CD4-positive, alpha-beta T cell (primary cell): ENCODE results near the gene ATPAF1. TPM values are rescaled to one million over a fixed set of nuclear protein-coding genes. Genes with fewer than 3 reads are reported as not detected.

Source experiments
- ATAC-seq: fragments of 200-7000 bp; cut with Tn5 transposase; one replicate; pipeline ENCODE4 v1.10.0; 2022; ENCODE audit warnings: mild to moderate bottlenecking; ENCODE audit not compliant: poor library complexity
- CTCF ChIA-PET: fragments of 350-600 bp; sonication (Branson Sonifier 250); formaldehyde crosslinking; loops from one replicate; lab custom pipeline; 2021; ENCODE audit warnings: antibody characterized with exemption, inconsistent platforms; lab: Charles Lee
- POLR2A ChIA-PET: fragments of 350-600 bp; sonication (Branson Sonifier 250); formaldehyde crosslinking; loops from one replicate; lab custom pipeline; 2021; ENCODE audit warnings: antibody characterized with exemption, inconsistent platforms; lab: Charles Lee
- DNase-seq, 14 experiments: peaks; one replicate each; pipeline ENCODE4 v3.0.0-alpha.2; 2013 to 2020; ENCODE audit warnings: mixed read lengths in 2 of 14
- H3K27ac ChIP-seq, 2 donors: one replicate each; pipeline versions ENCODE4 v1.5.1 to v1.7.0; 2013; ENCODE audit warnings: low read length in 2 of 2, low read depth in 1 of 2, mild to moderate bottlenecking in 1 of 2
- H3K27me3 ChIP-seq, 2 experiments: 1 replicate in 1 of 2; 2 replicates in 1 of 2; pipeline versions ENCODE4 v1.6.1 to v1.7.0; 2013; ENCODE audit warnings: low read length in 2 of 2, control low read depth in 1 of 2, mild to moderate bottlenecking in 1 of 2, moderate library complexity in 1 of 2; ENCODE audit not compliant: insufficient read depth in 2 of 2, control insufficient read depth in 1 of 2
- H3K36me3 ChIP-seq: one replicate; pipeline ENCODE4 v1.6.1; 2013; ENCODE audit warnings: low read length, control low read depth; ENCODE audit not compliant: insufficient read depth
- H3K4me1 ChIP-seq: one replicate; pipeline ENCODE4 v1.6.1; 2013; ENCODE audit warnings: low read length, control low read depth; ENCODE audit not compliant: insufficient read depth
- H3K4me3 ChIP-seq: one replicate; pipeline ENCODE4 v1.5.1; 2013; ENCODE audit warnings: mild to moderate bottlenecking, low read length, moderate library complexity
- H3K9me3 ChIP-seq, 2 experiments: 1 replicate in 1 of 2; 2 replicates in 1 of 2; pipeline versions ENCODE4 v1.6.1 to v1.7.0; 2013; ENCODE audit warnings: low read length in 2 of 2, mild to moderate bottlenecking in 2 of 2, control low read depth in 1 of 2, moderate library complexity in 1 of 2; ENCODE audit not compliant: control insufficient read depth in 1 of 2, insufficient read depth in 1 of 2
- H3K27ac Mint-ChIP-seq: one replicate; pipeline ENCODE4 v1.8.0; 2020; ENCODE audit warnings: mixed read lengths
- H3K27me3 Mint-ChIP-seq: one replicate; pipeline ENCODE4 v1.8.0; 2021; ENCODE audit warnings: mixed read lengths
- H3K36me3 Mint-ChIP-seq: one replicate; pipeline ENCODE4 v1.8.0; 2021; ENCODE audit warnings: low read depth, mixed read lengths
- H3K4me1 Mint-ChIP-seq: one replicate; pipeline ENCODE4 v1.8.0; 2021; ENCODE audit warnings: low read depth, mixed read lengths
- H3K4me3 Mint-ChIP-seq: one replicate; pipeline ENCODE4 v1.8.0; 2020; ENCODE audit warnings: mild to moderate bottlenecking, mixed read lengths
- H3K9me3 Mint-ChIP-seq: one replicate; pipeline ENCODE4 v1.8.0; 2020; ENCODE audit warnings: mixed read lengths
- intact Hi-C, 2 experiments: fragments of 100-400 bp; cut with DNase I in 1 of 2; cut with micrococcal nuclease in 1 of 2; formaldehyde crosslinking; loops; one replicate each; pipeline versions ENCODE4 v1.15.1 to v1.9.0; 2023 to 2025; cut with DNase I, micrococcal nuclease
- total RNA-seq, 174 experiments: library from RNA in 2 of 174; stranded (reverse) in 2 of 174; gene quantifications; one replicate each; pipeline ENCODE4 v1.2.3 and lab custom pipeline; 2021 to 2026
- TF ChIP-seq, protein P1 (sequence below): fragments of 200-600 bp; IDR thresholded peaks from one replicate; pipeline ENCODE4 v1.8.0; 2022; ENCODE audit warnings: antibody characterized with exemption, mild to moderate bottlenecking

Gene ATPAF1
- total RNA-seq, 2 experiments from 2014 or later = 10.1 to 12.4 TPM

DNA sequence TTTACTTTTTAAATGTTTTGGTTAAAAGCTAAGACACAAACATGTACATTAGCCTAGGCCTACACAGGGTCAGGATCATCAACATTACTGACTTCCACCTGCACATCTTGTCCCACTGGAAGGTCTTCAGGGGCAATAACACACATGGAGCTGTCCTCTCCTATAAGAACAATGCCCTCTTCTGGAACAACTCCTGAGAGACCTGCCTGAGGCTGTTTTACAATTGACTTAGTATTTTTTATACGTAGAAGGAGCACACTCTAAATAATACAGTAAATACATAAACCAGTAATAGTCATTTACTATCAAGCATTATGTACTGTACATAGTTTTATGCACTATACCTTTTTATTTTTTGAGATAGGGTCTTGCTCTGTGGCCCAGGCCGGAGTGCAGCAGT lies 37.4 kb downstream of the ATPAF1 start:
- ChIA-PET POLR2A (interaction anchor here (0.5 to 0.8 kb wide), 2 partner anchors 27 to 57 kb away, joined by 3 read pairs; partner anchors contain the start of gene MKNK1), CTCF (interaction anchor here (0.7 kb wide), 1 partner anchor 46 kb away, joined by 3 read pairs; no protein-coding TSS in a partner anchor)
- no peaks in the 10 kb centered on the region for H3K9me3 ChIP-seq
- H3K36me3 Mint-ChIP-seq = peaks cover 53% of the 10 kb centered on the region
- H3K27ac ChIP-seq = no peak overlapping the region
- no peaks in the 10 kb centered on the region for H3K9me3 Mint-ChIP-seq
- H3K36me3 ChIP-seq = peaks cover 43% of the 10 kb centered on the region
- no peak overlapping the region for H3K27ac Mint-ChIP-seq
- no peak overlapping the region for H3K4me3 ChIP-seq
- no peak overlapping the region for H3K4me3 Mint-ChIP-seq
- TF ChIP-seq, protein P1, sequence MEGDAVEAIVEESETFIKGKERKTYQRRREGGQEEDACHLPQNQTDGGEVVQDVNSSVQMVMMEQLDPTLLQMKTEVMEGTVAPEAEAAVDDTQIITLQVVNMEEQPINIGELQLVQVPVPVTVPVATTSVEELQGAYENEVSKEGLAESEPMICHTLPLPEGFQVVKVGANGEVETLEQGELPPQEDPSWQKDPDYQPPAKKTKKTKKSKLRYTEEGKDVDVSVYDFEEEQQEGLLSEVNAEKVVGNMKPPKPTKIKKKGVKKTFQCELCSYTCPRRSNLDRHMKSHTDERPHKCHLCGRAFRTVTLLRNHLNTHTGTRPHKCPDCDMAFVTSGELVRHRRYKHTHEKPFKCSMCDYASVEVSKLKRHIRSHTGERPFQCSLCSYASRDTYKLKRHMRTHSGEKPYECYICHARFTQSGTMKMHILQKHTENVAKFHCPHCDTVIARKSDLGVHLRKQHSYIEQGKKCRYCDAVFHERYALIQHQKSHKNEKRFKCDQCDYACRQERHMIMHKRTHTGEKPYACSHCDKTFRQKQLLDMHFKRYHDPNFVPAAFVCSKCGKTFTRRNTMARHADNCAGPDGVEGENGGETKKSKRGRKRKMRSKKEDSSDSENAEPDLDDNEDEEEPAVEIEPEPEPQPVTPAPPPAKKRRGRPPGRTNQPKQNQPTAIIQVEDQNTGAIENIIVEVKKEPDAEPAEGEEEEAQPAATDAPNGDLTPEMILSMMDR = no peak
- DNase-seq (no peak), ATAC-seq (no peak)
- H3K27me3 Mint-ChIP-seq = no peaks in the 10 kb centered on the region
- no peaks in the 10 kb centered on the region for H3K27me3 ChIP-seq
- no peaks in the 10 kb centered on the region for H3K4me1 ChIP-seq
- no peaks in the 10 kb centered on the region for H3K4me1 Mint-ChIP-seq
- intact Hi-C loops = no loop called here

DNA sequence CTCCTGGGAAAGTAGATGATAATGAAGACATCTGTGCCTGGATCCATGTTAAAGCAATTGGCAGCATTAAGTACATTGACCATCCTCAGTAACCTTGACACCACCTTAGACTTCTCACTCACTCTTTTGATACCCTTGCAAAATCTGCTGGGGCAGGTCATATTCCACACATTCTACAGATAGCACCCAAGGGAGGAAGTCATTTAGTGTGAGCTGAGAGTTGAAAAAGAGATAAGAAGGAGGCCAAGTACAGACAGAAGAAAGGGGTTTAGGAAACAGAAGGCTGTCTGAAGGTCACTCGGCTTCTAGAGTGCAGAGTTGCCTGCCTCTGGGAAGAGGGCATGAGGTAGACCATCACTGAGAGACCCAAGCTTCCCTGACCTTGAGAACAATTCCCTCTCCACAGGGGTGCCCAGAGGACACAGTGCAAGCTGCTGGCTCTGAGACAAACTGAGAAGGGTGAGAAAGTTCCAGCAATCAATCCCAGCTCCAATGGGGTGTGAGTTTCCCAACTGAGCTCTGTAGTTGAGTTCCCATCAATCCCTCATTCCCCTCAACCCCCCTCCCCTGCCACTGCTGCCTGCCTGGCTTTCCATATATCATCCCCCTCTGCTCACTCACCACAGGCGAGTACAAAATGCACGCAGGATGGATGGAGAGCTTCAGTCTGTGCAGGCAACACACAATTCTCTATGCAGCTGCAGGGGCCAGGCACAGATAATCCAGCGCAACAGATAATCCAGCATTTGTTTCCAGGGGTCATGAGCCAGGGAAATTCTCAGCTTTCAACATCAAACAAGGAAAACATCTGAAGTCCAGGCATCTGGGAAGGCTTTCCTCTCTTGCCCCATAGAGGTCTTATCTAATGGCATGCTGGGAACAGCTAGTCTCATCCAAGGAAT lies 44.2 kb downstream of the ATPAF1 start:
- Histone ChIP-seq H3K9me3 (no peaks in the 10 kb centered on the region), H3K4me1 (no peaks in the 10 kb centered on the region), H3K36me3 (no peaks in the 10 kb centered on the region), H3K27ac (no peak overlapping the region), H3K4me3 (no peak overlapping the region), H3K27me3 (no peaks in the 10 kb centered on the region)
- Mint-ChIP-seq H3K4me3 (no peak overlapping the region), H3K9me3 (no peaks in the 10 kb centered on the region), H3K27me3 (no peaks in the 10 kb centered on the region), H3K4me1 (no peaks in the 10 kb centered on the region), H3K27ac (no peak overlapping the region), H3K36me3 (no peaks in the 10 kb centered on the region)
- ATAC-seq (no peak), DNase-seq (no peak)
- intact Hi-C loops = no loop called here
- TF ChIP-seq, protein P1 = no peak
- POLR2A ChIA-PET = interaction anchor here (1.0 kb wide), 1 partner anchor 20 kb away, joined by 3 read pairs; the partner anchor contains the start of gene MKNK1
- CTCF ChIA-PET = no interaction called here

- no peak for ATAC-seq
- CTCF ChIA-PET = no interaction called here
- H3K4me3 Mint-ChIP-seq = no peak overlapping the region
These were observed 45.8 kb downstream of the ATPAF1 start for GRCh38 chr1:46622344-46622743.

More at GRCh38 chr1:46622344-46622743, 45.8 kb downstream of the ATPAF1 start:
- Mint-ChIP-seq H3K4me1 (peaks cover 6% of the 10 kb centered on the region), H3K27ac (no peak overlapping the region), H3K9me3 (no peaks in the 10 kb centered on the region), H3K36me3 (no peaks in the 10 kb centered on the region), H3K27me3 (no peaks in the 10 kb centered on the region)
- no peak overlapping the region for H3K4me3 ChIP-seq
- no peak for DNase-seq
- H3K4me1 ChIP-seq = peaks cover 3% of the 10 kb centered on the region
- no peaks in the 10 kb centered on the region for H3K36me3 ChIP-seq
- no peak overlapping the region for H3K27ac ChIP-seq
- intact Hi-C loops = no loop called here
- H3K9me3 ChIP-seq = no peaks in the 10 kb centered on the region
- TF ChIP-seq, protein P1 = no peak
- no peaks in the 10 kb centered on the region for H3K27me3 ChIP-seq
- POLR2A ChIA-PET = interaction anchor here (0.9 to 1.6 kb wide), 2 partner anchors 8 to 18 kb away, joined by 3 to 6 read pairs; partner anchors contain the start of gene MKNK1
